Measurements from ENCODE around the gene ACTG1. TPM values are rescaled to one million over a fixed set of nuclear protein-coding genes. Genes with fewer than 3 reads are reported as not detected.

ACTG1 gene
- total and polyA plus RNA-seq, 2 of the 13 experiments (the other 11 are each of a cell fraction or from before 2014, with no cell fraction given) = 973 to 1,138 TPM

- TF ChIP-seq ZNF687 (CRISPR knock-in tag; IDR thresholded peaks at IDR 0.05) (peak; percentile 35), ZC3H4 (CRISPR knock-in tag; IDR thresholded peaks at IDR 0.05; ENCODE audit: borderline replicate concordance) (peak; percentile 24; the same call in 1 of the 2 replicates), HOXA3 (CRISPR knock-in tag; IDR thresholded peaks at IDR 0.05) (peak; percentile 18; the same call in 1 of the 2 replicates), HNRNPH1 (optimal IDR thresholded peaks at IDR 0.05; ENCODE audit: low read depth, low read length) (peak; percentile 26), ZNF260 (CRISPR knock-in tag; IDR thresholded peaks at IDR 0.05; ENCODE audit: borderline replicate concordance, low read depth) (no peak), ZNF432 (CRISPR knock-in tag; IDR thresholded peaks at IDR 0.05; ENCODE audit: borderline replicate concordance) (no peak), SRSF4 (IDR thresholded peaks at IDR 0.05; ENCODE audit: low read depth, low read length, poor library complexity, severe bottlenecking) (no peak), ZSCAN30 (CRISPR knock-in tag; IDR thresholded peaks at IDR 0.05) (no peak), AGO2 (optimal IDR thresholded peaks at IDR 0.05; ENCODE audit: low read depth, low read length) (peak; percentile 58), KLF16 (CRISPR knock-in tag; IDR thresholded peaks at IDR 0.05) (no peak; a peak in 1 of 4 replicates), ZNF430 (CRISPR knock-in tag; IDR thresholded peaks at IDR 0.05) (0 out of 2 replicates have a peak, but pooled peaks have one; percentile 14), POLR2A (IDR thresholded peaks at IDR 0.05; ENCODE audit: insufficient read depth in 1 of 2, low read depth in 2 of 2, low read length in 2 of 2) (peak; percentile 55 to 81; a peak in 3 of 4 replicates), ZNF232 (CRISPR knock-in tag; IDR thresholded peaks at IDR 0.05; ENCODE audit: borderline replicate concordance) (0 out of 2 replicates have a peak, but pooled peaks have one; percentile 3), HOXA7 (CRISPR knock-in tag; IDR thresholded peaks at IDR 0.05) (no peak), MYC (CRISPR knock-in tag; IDR thresholded peaks at IDR 0.05; ENCODE audit: borderline replicate concordance) (no peak), MYPOP (CRISPR knock-in tag; IDR thresholded peaks at IDR 0.05) (no peak)
- TF ChIP-seq, protein P1, sequence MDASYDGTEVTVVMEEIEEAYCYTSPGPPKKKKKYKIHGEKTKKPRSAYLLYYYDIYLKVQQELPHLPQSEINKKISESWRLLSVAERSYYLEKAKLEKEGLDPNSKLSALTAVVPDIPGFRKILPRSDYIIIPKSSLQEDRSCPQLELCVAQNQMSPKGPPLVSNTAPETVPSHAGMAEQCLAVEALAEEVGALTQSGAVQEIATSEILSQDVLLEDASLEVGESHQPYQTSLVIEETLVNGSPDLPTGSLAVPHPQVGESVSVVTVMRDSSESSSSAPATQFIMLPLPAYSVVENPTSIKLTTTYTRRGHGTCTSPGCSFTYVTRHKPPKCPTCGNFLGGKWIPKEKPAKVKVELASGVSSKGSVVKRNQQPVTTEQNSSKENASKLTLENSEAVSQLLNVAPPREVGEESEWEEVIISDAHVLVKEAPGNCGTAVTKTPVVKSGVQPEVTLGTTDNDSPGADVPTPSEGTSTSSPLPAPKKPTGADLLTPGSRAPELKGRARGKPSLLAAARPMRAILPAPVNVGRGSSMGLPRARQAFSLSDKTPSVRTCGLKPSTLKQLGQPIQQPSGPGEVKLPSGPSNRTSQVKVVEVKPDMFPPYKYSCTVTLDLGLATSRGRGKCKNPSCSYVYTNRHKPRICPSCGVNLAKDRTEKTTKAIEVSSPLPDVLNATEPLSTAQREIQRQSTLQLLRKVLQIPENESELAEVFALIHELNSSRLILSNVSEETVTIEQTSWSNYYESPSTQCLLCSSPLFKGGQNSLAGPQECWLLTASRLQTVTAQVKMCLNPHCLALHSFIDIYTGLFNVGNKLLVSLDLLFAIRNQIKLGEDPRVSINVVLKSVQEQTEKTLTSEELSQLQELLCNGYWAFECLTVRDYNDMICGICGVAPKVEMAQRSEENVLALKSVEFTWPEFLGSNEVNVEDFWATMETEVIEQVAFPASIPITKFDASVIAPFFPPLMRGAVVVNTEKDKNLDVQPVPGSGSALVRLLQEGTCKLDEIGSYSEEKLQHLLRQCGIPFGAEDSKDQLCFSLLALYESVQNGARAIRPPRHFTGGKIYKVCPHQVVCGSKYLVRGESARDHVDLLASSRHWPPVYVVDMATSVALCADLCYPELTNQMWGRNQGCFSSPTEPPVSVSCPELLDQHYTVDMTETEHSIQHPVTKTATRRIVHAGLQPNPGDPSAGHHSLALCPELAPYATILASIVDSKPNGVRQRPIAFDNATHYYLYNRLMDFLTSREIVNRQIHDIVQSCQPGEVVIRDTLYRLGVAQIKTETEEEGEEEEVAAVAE (CRISPR knock-in tag; IDR thresholded peaks at IDR 0.05; ENCODE audit: borderline replicate concordance) = no peak
Measured at GRCh38 chr17:81508639-81509206, 3.9 kb downstream of the ACTG1 start (continued).
